ENCODE results near the gene LRGUK.
A peak's percentile ranks its signal among the peaks of the same experiment; 100 is the strongest.
"Not testable (repeated sequence)": the region's sequence is repeated elsewhere in the genome, so short reads cannot be mapped to it uniquely, and the experiment has no call there.

The LRGUK gene

DNA sequence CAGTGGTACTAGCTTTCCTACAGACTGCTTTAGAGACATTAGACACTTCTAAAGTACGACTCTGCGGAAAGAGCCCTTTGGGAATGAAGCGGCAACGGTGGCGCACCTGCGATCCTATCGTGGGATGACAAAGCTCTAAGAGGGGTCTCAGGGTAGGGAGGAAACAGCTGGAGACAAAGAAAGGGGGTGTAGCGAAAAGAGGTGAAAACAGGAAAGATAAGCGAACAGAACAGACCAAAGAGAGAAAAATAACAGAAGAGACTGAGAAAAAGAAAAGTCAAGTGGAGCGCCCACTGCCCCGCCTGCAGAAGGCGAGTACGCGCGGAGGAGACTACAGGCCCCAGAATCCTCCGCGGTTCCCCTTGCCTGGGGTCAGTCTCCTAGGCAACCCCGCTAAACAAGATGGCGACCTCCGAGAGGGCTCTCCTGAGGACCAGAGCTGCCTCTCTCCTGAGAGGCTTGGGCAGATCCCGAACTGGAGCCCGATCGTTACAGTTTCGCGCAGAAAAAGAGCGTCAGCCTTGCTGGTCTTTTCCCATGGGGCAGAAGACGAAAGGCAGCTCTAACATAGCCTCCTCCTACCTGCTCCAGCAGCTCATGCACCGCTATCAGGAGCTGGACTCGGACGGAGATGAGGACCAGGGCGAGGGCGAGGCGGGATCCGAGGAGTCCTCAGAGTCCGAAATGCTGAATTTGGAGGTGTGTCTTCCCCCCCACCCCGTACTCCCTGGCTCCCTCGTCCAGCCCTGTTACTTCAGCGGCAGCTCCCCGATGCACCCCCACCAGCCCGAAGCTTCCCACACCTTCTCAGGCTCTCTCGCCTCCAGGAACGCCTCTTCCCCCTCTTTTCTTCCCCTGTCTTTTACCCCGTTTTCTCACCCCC lies at the start of gene LRGUK:
LRGUK (plus strand) TSS at position 375 of the 883 bp plus-strand sequence; CDS start at position 403, 28 bp downstream.
- no peaks in the 10 kb centered on the region for H4K20me1 ChIP-seq
- H3K9ac ChIP-seq: peak within 1 kb of the TSS in 10 of 11 experiments; percentile 22 to 67 (median 50); a peak in 17 of 22 replicates
- no peak for TF ChIP-seq Cebpa-rat (IDR thresholded peaks at IDR 0.05)

GRCh38 chr7:134077560-134077959 lies 49.6 kb upstream of the LRGUK start:
- H3K4me2 ChIP-seq, H3K27ac ChIP-seq, H3K27me3 ChIP-seq, H3K4me1 ChIP-seq, H3K9ac ChIP-seq, H4K20me1 ChIP-seq, H3K4me3 ChIP-seq: not testable (repeated sequence)
- Histone ChIP-seq H3K9me3 (replicated peaks in 1 of 11) (peaks cover 0 to 23% (median 6%) of the 10 kb centered on the region in 11 experiments; a peak in 11 of 22 replicates), H3K36me3 (peaks cover 0 to 28% (median 9%) of the 10 kb centered on the region in 11 experiments; a peak in 10 of 22 replicates)

More for the DNA sequence above, at the start of gene LRGUK:
- H3K27ac ChIP-seq: peak within 1 kb of the TSS in 1 of 11 experiments; percentile 60; a peak in 2 of 22 replicates
- H3K27me3 ChIP-seq: no peaks in the 10 kb centered on the region
- no peaks in the 10 kb centered on the region for H3K36me3 ChIP-seq
- H3K4me2 ChIP-seq: peak within 1 kb of the TSS; percentile 91 to 98 (median 95)
- H3K9me3 ChIP-seq (replicated peaks in 1 of 11): no peaks in the 10 kb centered on the region
- peaks cover 19 to 33% (median 26%) of the 10 kb centered on the region in 10 experiments for H3K4me1 ChIP-seq
- H3K4me3 ChIP-seq: peak within 1 kb of the TSS; percentile 56 to 73 (median 65)

DNA sequence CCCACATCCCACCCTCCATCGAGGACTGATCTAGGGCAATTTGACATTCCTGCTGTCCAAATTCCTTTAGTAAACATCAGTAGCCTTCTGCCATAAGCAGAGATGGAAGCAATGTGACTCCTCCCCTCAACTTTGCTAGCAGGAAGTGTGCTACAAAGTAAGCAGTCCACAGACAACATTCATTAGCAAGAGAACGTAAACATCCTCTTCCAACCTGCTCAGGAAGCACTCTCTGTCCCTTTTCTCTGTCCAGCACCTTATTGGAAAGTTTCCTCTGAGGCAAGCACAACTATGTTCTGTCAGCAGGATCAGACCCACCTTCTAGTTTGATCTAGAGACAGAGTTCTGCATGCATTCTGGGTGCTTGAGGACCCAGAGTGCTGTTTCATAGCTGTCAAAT lies 48.1 kb upstream of the LRGUK start:
- Histone ChIP-seq H3K27ac (no peak overlapping the region), H4K20me1 (no peaks in the 10 kb centered on the region), H3K9ac (no peak overlapping the region), H3K36me3 (peaks cover 0 to 21% (median 9%) of the 10 kb centered on the region in 11 experiments; a peak in 10 of 22 replicates), H3K4me3 (no peak overlapping the region), H3K27me3 (no peaks in the 10 kb centered on the region), H3K4me2 (no peak overlapping the region), H3K9me3 (replicated peaks in 1 of 11) (peaks cover 0 to 26% (median 6%) of the 10 kb centered on the region in 11 experiments; a peak in 12 of 22 replicates), H3K4me1 (peaks cover 0 to 11% (median 0%) of the 10 kb centered on the region in 10 experiments; a peak in 6 of 20 replicates)
- TF ChIP-seq Cebpa-rat (IDR thresholded peaks at IDR 0.05): no peak

DNA sequence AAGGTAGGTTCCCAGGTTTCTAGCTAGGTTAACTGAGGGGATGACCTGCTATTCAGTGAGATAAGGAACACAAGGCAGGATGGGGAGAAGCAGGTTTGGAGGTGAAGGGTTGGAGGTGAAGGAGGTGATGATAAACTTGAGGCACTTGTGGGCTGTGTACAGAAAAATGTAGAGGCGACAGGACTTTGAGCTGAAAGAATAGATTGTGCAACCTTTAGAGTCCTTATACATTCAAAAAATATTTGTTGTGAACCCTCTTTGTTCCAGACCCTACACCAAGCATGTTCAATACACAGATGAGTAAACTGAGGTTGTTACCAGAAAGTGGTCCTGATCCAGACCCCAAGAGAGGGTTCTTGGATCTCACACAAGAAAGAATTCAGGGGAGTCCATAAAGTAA lies 45.4 kb upstream of the LRGUK start:
- Histone ChIP-seq H4K20me1 (no peaks in the 10 kb centered on the region), H3K4me2 (no peak overlapping the region), H3K9ac (no peak overlapping the region), H3K4me3 (no peak overlapping the region), H3K27me3 (no peaks in the 10 kb centered on the region), H3K9me3 (replicated peaks in 1 of 11) (peaks cover 4 to 33% (median 22%) of the 10 kb centered on the region in 11 experiments), H3K27ac (no peak overlapping the region), H3K4me1 (peaks cover 0 to 30% (median 6%) of the 10 kb centered on the region in 10 experiments; a peak in 8 of 20 replicates), H3K36me3 (peaks cover 0 to 4% (median 0%) of the 10 kb centered on the region in 11 experiments; a peak in 1 of 22 replicates)
- no peak for TF ChIP-seq Cebpa-rat (IDR thresholded peaks at IDR 0.05)

DNA sequence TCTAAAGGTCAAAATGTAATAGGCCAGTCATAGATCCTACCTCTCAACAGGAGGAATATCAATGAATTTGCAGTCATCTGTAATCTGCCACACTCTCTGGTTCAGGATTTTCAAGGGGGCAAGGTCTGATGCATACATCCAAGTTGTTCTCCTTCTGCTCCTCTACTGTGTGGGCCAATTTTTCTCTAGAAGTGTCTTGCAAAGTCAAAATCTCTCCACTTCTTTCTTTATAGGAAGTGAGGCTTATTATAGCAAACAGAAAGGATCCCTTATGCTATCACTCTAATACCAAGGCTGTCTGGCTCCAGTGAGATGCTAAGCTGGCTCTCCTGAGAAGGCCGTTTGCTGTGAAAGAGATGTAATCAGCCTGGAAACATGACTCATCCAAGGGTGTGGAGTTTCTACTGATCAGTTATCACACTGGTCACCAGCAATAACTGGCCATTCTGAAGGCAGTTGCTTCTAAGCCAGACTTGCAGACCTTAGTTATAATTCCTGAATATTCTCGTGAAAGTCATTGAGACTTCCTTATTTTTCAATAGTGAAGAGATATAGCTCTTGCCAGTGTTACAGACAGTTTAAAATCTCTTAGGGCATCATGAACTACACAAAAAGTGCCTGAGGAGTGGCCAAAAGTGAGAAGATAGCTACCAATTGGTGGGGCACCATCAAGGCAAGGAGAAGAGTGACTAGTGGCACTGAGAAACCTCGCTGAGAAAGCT lies 43.2 kb upstream of the LRGUK start:
- no peak overlapping the region for H3K4me3 ChIP-seq
- H3K27me3 ChIP-seq: no peaks in the 10 kb centered on the region
- peak overlapping the region in 2 of 11 experiments; percentile 18 to 43; a peak in 2 of 22 replicates for H3K9ac ChIP-seq
- H3K9me3 ChIP-seq (replicated peaks in 1 of 11): peaks cover 26 to 55% (median 45%) of the 10 kb centered on the region in 11 experiments
- peaks cover 0 to 4% (median 0%) of the 10 kb centered on the region in 11 experiments; a peak in 3 of 22 replicates for H3K36me3 ChIP-seq
- TF ChIP-seq Cebpa-rat (IDR thresholded peaks at IDR 0.05): no peak
- H3K4me2 ChIP-seq: peak overlapping the region in 4 of 11 experiments; percentile 8 to 75 (median 40); a peak in 6 of 22 replicates
- H4K20me1 ChIP-seq: no peaks in the 10 kb centered on the region
- peak overlapping the region in 3 of 11 experiments; percentile 35 to 69 (median 43); a peak in 5 of 22 replicates for H3K27ac ChIP-seq
- peaks cover 0 to 30% (median 6%) of the 10 kb centered on the region in 10 experiments; a peak in 8 of 20 replicates for H3K4me1 ChIP-seq

- H3K27me3 ChIP-seq: no peaks in the 10 kb centered on the region
- peaks cover 33 to 62% (median 52%) of the 10 kb centered on the region in 11 experiments for H3K9me3 ChIP-seq (replicated peaks in 1 of 11)
- TF ChIP-seq Cebpa-rat (IDR thresholded peaks at IDR 0.05): no peak
- H3K9ac ChIP-seq: peak overlapping the region in 2 of 11 experiments; percentile 18 to 43; a peak in 2 of 22 replicates
- peak overlapping the region in 3 of 11 experiments; percentile 35 to 69 (median 43); a peak in 5 of 22 replicates for H3K27ac ChIP-seq
- peaks cover 0 to 10% (median 0%) of the 10 kb centered on the region in 11 experiments; a peak in 5 of 22 replicates for H3K36me3 ChIP-seq
- H3K4me3 ChIP-seq: no peak overlapping the region
- peak overlapping the region in 4 of 11 experiments; percentile 8 to 75 (median 40); a peak in 6 of 22 replicates for H3K4me2 ChIP-seq
- H3K4me1 ChIP-seq: peaks cover 0 to 30% (median 6%) of the 10 kb centered on the region in 10 experiments; a peak in 8 of 20 replicates
- H4K20me1 ChIP-seq: no peaks in the 10 kb centered on the region
Measured at GRCh38 chr7:134084488-134085144, 42.5 kb upstream of the LRGUK start.

- Histone ChIP-seq H3K9me3 (replicated peaks in 1 of 11) (peaks cover 40 to 69% (median 59%) of the 10 kb centered on the region in 11 experiments), H3K9ac (no peak overlapping the region), H3K36me3 (peaks cover 0 to 12% (median 0%) of the 10 kb centered on the region in 11 experiments; a peak in 5 of 22 replicates), H4K20me1 (no peaks in the 10 kb centered on the region), H3K27ac (no peak overlapping the region), H3K4me3 (no peak overlapping the region), H3K4me1 (peaks cover 0 to 30% (median 6%) of the 10 kb centered on the region in 10 experiments; a peak in 8 of 20 replicates), H3K27me3 (no peaks in the 10 kb centered on the region), H3K4me2 (peak overlapping the region in 4 of 11 experiments; percentile 8 to 53 (median 26); a peak in 5 of 22 replicates)
- TF ChIP-seq Cebpa-rat (IDR thresholded peaks at IDR 0.05): no peak
Measured at GRCh38 chr7:134085311-134085710, 41.8 kb upstream of the LRGUK start.
